Ovary (tissue), 3 donors: ENCODE data around the gene PANK4.

Experiments used
- CTCF ChIP-seq, 3 donors: fragments of 450-650 bp in 2 of 3; fragments of 200-600 bp in 1 of 3; IDR thresholded peaks; one replicate each; pipeline versions ENCODE4 v1.5.1 to v1.8.0; 2016 to 2022; ENCODE audit warnings: antibody characterized with exemption in 3 of 3, mild to moderate bottlenecking in 1 of 3
- POLR2A ChIP-seq: fragments of 450-650 bp; IDR thresholded peaks from one replicate; pipeline ENCODE4 v1.6.1; 2017; ENCODE audit warnings: antibody characterized with exemption, mild to moderate bottlenecking, moderate library complexity
- donor health status: DM: no; HTN: no; CAD: no.

- no peak for TF ChIP-seq CTCF (IDR thresholded peaks at IDR 0.05)
- no peak for TF ChIP-seq POLR2A
Measured at GRCh38 chr1:2571348-2571747, 45.0 kb upstream of the PANK4 start.
